HepG2 (cell line): ENCODE measurements around the gene YTHDF1. TPM values are rescaled to one million over a fixed set of nuclear protein-coding genes. Genes with fewer than 3 reads are reported as not detected.

ENCODE experiments used
- BATF2 ChIP-seq: sonication (generic); formaldehyde crosslinking; IDR thresholded peaks from 2 replicates; pipeline ENCODE4 v1.8.0; 2022; ENCODE audit warnings: mild to moderate bottlenecking, missing genetic modification reagents, moderate library complexity
- EHMT2 ChIP-seq: fragments of 200-600 bp; sonication (generic); IDR thresholded peaks from 2 replicates; pipeline ENCODE4 v1.7.0; 2017; ENCODE audit warnings: antibody characterized with exemption, low read depth, low read length, borderline replicate concordance
- FOXM1 ChIP-seq: sonication (generic); formaldehyde crosslinking; IDR thresholded peaks from 2 replicates; pipeline ENCODE4 v1.5.0; 2020; ENCODE audit warnings: missing genetic modification reagents
- HOXA9 ChIP-seq: sonication (generic); formaldehyde crosslinking; IDR thresholded peaks from 2 replicates; pipeline ENCODE4 v1.8.1; 2022; ENCODE audit warnings: missing genetic modification reagents, mild to moderate bottlenecking, moderate library complexity, borderline replicate concordance
- KDM2A ChIP-seq: sonication (generic); formaldehyde crosslinking; IDR thresholded peaks from 2 replicates; pipeline ENCODE4 v1.4.0; 2020; ENCODE audit warnings: low read depth, missing genetic modification reagents, borderline replicate concordance
- KMT2A ChIP-seq: sonication (generic); formaldehyde crosslinking; IDR thresholded peaks from 2 replicates; pipeline ENCODE4 v1.4.0; 2020; ENCODE audit warnings: missing genetic modification reagents
- MAX ChIP-seq: IDR thresholded peaks from 2 replicates; pipeline ENCODE4 v1.6.1; 2012; ENCODE audit warnings: inconsistent platforms
- NCOA2 ChIP-seq: sonication (generic); formaldehyde crosslinking; IDR thresholded peaks from 2 replicates; pipeline ENCODE4 v1.8.0; 2022; ENCODE audit warnings: inconsistent platforms
- RARG ChIP-seq: sonication (generic); formaldehyde crosslinking; IDR thresholded peaks from 2 replicates; pipeline ENCODE4 v1.4.0; 2020; ENCODE audit warnings: low read depth, mild to moderate bottlenecking, missing genetic modification reagents
- SIN3B ChIP-seq: fragments of 150-350 bp; IDR thresholded peaks from 2 replicates; pipeline ENCODE4 v1.6.1; 2014; ENCODE audit warnings: low read length
- SMAD3 ChIP-seq: sonication (generic); formaldehyde crosslinking; IDR thresholded peaks from 2 replicates; pipeline ENCODE4 v1.4.0; 2020; ENCODE audit warnings: missing genetic modification reagents
- SRF ChIP-seq: IDR thresholded peaks from 2 replicates; pipeline ENCODE4 v1.6.1; 2011; ENCODE audit warnings: mild to moderate bottlenecking, low read depth, low read length, moderate library complexity
- ZNF446 ChIP-seq: sonication (generic); formaldehyde crosslinking; IDR thresholded peaks from 2 replicates; pipeline ENCODE4 v1.5.0; 2020; ENCODE audit warnings: mild to moderate bottlenecking, missing genetic modification reagents
- ZNF678 ChIP-seq: sonication (generic); formaldehyde crosslinking; IDR thresholded peaks from 2 replicates; pipeline ENCODE4 v1.4.0; 2020; ENCODE audit warnings: mild to moderate bottlenecking, missing genetic modification reagents
- ZNF747 ChIP-seq: sonication (generic); formaldehyde crosslinking; IDR thresholded peaks from 2 replicates; pipeline ENCODE4 v1.8.1; 2023; ENCODE audit warnings: missing genetic modification reagents, mild to moderate bottlenecking, borderline replicate concordance
- ZSCAN31 ChIP-seq: sonication (generic); formaldehyde crosslinking; IDR thresholded peaks from 2 replicates; pipeline ENCODE4 v1.5.0; 2020; ENCODE audit warnings: low read depth, mild to moderate bottlenecking, missing genetic modification reagents
- polyA plus RNA-seq, 8 experiments: library from polyadenylated mRNA; depleted of rRNA in 3 of 8; stranded (reverse) in 7 of 8; unstranded in 1 of 8; fragments of >200 nt; fragmentation: Illumina TruSeq in 4 of 8; extraction: Trizol in 4 of 8; gene quantifications; 2 replicates each; pipeline versions ENCODE4 v1.2.1 to v1.2.3, GENCODE V29; 2011 to 2016; ENCODE audit warnings: low read depth in 4 of 8, missing spikeins in 1 of 8, mixed read lengths in 1 of 8; ENCODE audit not compliant: insufficient read depth in 1 of 8
- total RNA-seq, 5 experiments: library from RNA; depleted of rRNA; stranded (reverse); fragments of >200 nt; fragmentation: Illumina TruSeq; extraction: Trizol; gene quantifications; 2 replicates each; pipeline ENCODE4 v1.2.3, GENCODE V29; 2016; ENCODE audit warnings: low read depth in 1 of 5

YTHDF1 gene
- total and polyA plus RNA-seq, 2 of the 13 experiments (the other 11 are each of a cell fraction or from before 2014, with no cell fraction given): 34.5 to 37.7 TPM

- TF ChIP-seq ZNF747 (CRISPR knock-in tag): no peak
- no peak for TF ChIP-seq SRF
- no peak for TF ChIP-seq EHMT2
- TF ChIP-seq FOXM1 (CRISPR knock-in tag): no peak
- TF ChIP-seq SMAD3 (CRISPR knock-in tag): no peak
- TF ChIP-seq ZNF678 (CRISPR knock-in tag): no peak
- no peak for TF ChIP-seq HOXA9
- no peak for TF ChIP-seq KMT2A (CRISPR knock-in tag)
- no peak for TF ChIP-seq RARG
- TF ChIP-seq MAX: peak; percentile 26; the same call in 1 of the 2 replicates
- peak; percentile 59; the same call in 1 of the 2 replicates for TF ChIP-seq KDM2A (CRISPR knock-in tag)
- no peak for TF ChIP-seq NCOA2 (CRISPR knock-in tag)
- no peak for TF ChIP-seq BATF2 (CRISPR knock-in tag)
- TF ChIP-seq ZSCAN31 (CRISPR knock-in tag): no peak
- TF ChIP-seq ZNF446 (CRISPR knock-in tag): no peak
- no peak for TF ChIP-seq SIN3B
Measured at GRCh38 chr20:63238514-63239125, 22.7 kb upstream of the YTHDF1 start (continued).
